Uterus (tissue), 4 donors: ENCODE data around the gene SLC35F5. TPM values are rescaled to one million over a fixed set of nuclear protein-coding genes. Genes with fewer than 3 reads are reported as not detected.
"Not testable (repeated sequence)": the region's sequence is repeated elsewhere in the genome, so short reads cannot be mapped to it uniquely, and the experiment has no call there.

ENCODE experiments used
- DNase-seq, 2 donors: peaks; one replicate each; pipeline ENCODE4 v3.0.0-alpha.2; 2019 to 2020
- H3K27ac ChIP-seq, 2 donors: fragments of 200-600 bp; sonication (generic); 1 replicate in 1 of 2; 2 replicates in 1 of 2; pipeline ENCODE4 v1.5.1; 2016 to 2018
- H3K27me3 ChIP-seq, 2 donors: fragments of 200-600 bp; sonication (generic); one replicate each; pipeline ENCODE4 v1.5.1; 2018 to 2019; ENCODE audit warnings: control low read depth in 1 of 2
- H3K36me3 ChIP-seq, 2 donors: fragments of 200-600 bp; sonication (generic); one replicate each; pipeline ENCODE4 v1.5.1; 2019; ENCODE audit warnings: control low read depth in 1 of 2
- H3K4me1 ChIP-seq, 2 donors: fragments of 200-600 bp; sonication (generic); one replicate each; pipeline ENCODE4 v1.5.1; 2018 to 2019; ENCODE audit warnings: control low read depth in 1 of 2
- H3K4me3 ChIP-seq, 2 donors: fragments of 200-600 bp; sonication (generic); 1 replicate in 1 of 2; 2 replicates in 1 of 2; pipeline ENCODE4 v1.5.1; 2018 to 2019; ENCODE audit warnings: mild to moderate bottlenecking in 1 of 2
- H3K9me3 ChIP-seq, 2 donors: fragments of 200-600 bp; sonication (generic); one replicate each; pipeline ENCODE4 v1.5.1; 2019; ENCODE audit warnings: control low read depth in 1 of 2
- CTCF ChIP-seq, 4 experiments: fragments of 200-600 bp in 2 of 4; fragments of 450-650 bp in 2 of 4; sonication (generic) in 2 of 4; IDR thresholded peaks; one replicate each; pipeline ENCODE4 v1.5.1; 2016 to 2019; ENCODE audit warnings: antibody characterized with exemption in 4 of 4, mild to moderate bottlenecking in 2 of 4, moderate library complexity in 1 of 4
- POLR2A ChIP-seq, 2 donors: fragments of 450-650 bp; IDR thresholded peaks; one replicate each; pipeline ENCODE4 v1.6.1; 2016; ENCODE audit warnings: antibody characterized with exemption in 2 of 2, mild to moderate bottlenecking in 1 of 2, moderate library complexity in 1 of 2
- intact Hi-C: fragments of 100-400 bp; cut with DNase I; formaldehyde crosslinking; loops from one replicate; pipeline ENCODE4 v1.15.1; 2023; ENCODE audit warnings: low total_unique reads
- total RNA-seq, 4 donors: library from RNA; depleted of rRNA in 3 of 4; stranded (reverse); fragments of >200 nt in 3 of 4; gene quantifications; one replicate each; pipeline versions ENCODE4 v1.1.0 to v1.2.4, GENCODE V29; 2014 to 2023
- donor health status: DM: yes; HTN: yes; CAD: no.

The SLC35F5 gene
- total RNA-seq, 4 donors from 2014 or later, result 66.6 to 202 (median 139) TPM

DNA sequence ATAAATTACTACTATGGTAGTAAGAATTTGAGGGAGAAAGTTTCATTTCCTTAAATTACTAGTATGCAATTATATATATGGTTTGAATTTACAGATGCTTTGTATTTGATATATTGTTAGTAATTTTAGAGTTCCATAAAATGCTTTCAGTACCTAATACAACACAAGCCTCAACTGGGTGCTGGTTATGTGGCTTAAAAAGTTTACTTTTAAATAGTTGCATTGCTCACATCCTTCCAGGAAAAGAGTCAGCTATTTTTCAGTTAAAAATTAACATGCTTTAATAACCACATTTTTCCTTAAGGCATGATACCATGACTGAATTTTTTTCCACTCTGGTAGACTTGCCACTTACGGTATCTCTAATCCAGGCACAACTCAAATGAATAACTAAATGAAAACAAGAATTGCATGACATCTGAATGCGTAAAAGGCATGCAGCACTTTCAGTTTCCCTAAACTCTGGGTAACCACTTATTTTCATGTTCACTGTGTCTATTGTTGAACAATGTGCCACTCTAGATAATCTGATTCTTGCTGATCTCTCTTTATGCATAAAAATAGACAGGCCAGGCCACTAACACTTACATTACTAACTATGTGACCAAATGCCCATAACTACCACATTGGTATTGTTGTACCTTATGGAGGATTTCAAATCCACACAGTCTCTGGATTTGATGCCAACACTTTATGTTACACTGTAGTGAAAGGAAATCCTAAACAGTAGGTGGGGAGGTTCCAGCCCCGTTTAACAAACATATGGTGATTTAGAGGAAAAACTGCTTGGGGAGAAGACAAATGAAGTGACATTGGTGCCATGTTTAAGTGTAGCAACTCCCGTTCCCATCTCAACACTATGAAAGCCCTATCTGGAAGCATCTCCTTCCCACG lies 35.5 kb upstream of the SLC35F5 start:
- no peak for TF ChIP-seq CTCF (IDR thresholded peaks at IDR 0.05)
- TF ChIP-seq POLR2A (IDR thresholded peaks at IDR 0.05), result no peak
- no peaks in the 10 kb centered on the region for H3K4me1 ChIP-seq
- H3K27ac ChIP-seq, result no peak overlapping the region
- no peaks in the 10 kb centered on the region for H3K9me3 ChIP-seq
- H3K4me3 ChIP-seq, result no peak overlapping the region
- intact Hi-C loops, result no loop called here
- H3K36me3 ChIP-seq, result no peaks in the 10 kb centered on the region
- DNase-seq, result no peak
- H3K27me3 ChIP-seq, result no peaks in the 10 kb centered on the region

DNA sequence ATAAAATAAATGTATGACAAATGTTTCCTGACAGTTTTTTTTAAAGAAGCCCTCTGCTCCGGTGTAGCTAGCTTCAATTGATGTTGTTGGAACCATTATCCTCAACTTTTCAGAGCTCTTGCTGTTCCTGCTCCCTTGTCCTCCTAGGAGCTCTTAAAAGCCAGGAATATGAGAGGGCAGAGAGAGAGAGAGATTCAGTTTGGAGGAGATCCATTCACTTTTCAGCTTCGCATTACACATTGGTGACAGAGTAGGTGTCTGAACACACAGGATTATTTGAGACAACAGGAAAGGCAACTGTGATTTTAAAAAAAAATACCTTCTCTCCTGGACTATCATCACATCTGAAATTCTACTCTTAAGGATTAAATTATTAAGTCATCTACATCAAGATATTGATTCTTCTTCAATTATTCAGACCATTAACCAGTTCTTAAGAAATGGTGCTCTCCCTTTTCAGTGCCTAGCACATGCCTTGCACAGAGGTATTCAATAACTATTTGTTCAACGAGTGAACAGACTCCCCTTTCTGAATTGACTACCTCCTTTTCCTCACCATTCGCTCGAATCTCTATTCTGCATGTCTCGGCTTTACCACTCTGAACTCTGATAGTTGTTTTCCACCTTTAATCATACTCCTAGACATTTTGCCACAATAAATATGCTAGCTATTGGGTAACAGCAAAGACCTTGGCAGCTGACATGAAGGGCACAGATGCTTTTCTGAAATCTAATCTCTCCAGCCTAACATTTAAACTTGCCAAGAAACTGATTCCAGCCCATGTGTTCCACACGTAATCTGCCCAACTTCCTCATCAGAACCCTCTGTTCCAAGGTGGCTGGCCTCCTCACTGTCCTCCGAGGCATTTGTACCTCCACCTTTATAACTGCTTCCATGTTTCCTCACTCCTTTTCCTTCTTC lies 28.6 kb upstream of the SLC35F5 start:
- no peak for DNase-seq
- TF ChIP-seq CTCF (IDR thresholded peaks at IDR 0.05), result no peak
- TF ChIP-seq POLR2A (IDR thresholded peaks at IDR 0.05), result no peak
- H3K9me3 ChIP-seq, result no peaks in the 10 kb centered on the region
- no peaks in the 10 kb centered on the region for H3K27me3 ChIP-seq
- intact Hi-C loops, result no loop called here
- H3K36me3 ChIP-seq, result no peaks in the 10 kb centered on the region
- H3K27ac ChIP-seq, result no peak overlapping the region
- H3K4me1 ChIP-seq, result no peaks in the 10 kb centered on the region
- no peak overlapping the region for H3K4me3 ChIP-seq

DNA sequence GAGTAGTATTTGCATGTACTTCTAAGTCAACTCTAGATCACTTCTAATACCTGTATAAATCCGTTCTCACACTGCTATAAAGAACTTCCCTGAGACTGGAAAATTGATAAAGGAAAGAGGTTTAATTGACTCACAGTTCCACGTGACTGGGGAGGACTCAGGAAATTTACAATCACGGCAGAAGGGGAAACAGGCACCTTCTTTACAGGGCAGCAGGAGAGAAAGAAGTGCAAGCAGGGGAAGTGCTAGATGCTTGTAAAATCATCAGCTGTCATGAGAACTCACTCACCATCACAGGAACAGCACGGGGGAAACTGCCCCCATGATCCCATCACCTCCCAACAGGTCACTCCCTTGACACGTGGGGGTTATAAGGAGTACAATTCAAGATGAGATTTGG lies 24.0 kb upstream of the SLC35F5 start:
- no peaks in the 10 kb centered on the region for H3K9me3 ChIP-seq
- no peak for DNase-seq
- no peaks in the 10 kb centered on the region for H3K36me3 ChIP-seq
- intact Hi-C loops, result no loop called here
- H3K4me1 ChIP-seq, result no peaks in the 10 kb centered on the region
- no peak overlapping the region for H3K4me3 ChIP-seq
- H3K27ac ChIP-seq, result no peak overlapping the region
- TF ChIP-seq CTCF (IDR thresholded peaks at IDR 0.05) (no peak), POLR2A (IDR thresholded peaks at IDR 0.05) (no peak)
- H3K27me3 ChIP-seq, result no peaks in the 10 kb centered on the region

DNA sequence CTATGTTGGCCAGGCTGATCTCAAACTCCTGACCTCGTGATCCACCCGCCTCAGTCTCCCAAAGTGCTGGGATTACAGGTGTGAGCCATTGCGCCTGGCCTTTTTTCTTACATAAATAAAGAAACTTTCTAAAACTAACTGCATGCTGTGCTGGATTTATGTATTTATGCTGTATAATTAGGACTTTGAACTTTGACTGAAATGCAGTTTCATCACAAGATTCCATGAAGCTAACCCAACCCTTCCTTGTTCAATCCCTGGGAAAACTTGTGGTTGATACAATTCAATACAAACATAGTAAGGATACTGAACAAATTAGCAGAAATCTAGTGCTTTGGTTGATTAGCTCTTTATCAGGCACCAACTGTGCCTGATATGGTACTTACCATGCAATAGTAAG lies 20.9 kb upstream of the SLC35F5 start:
- TF ChIP-seq CTCF (IDR thresholded peaks at IDR 0.05) (no peak), POLR2A (IDR thresholded peaks at IDR 0.05) (no peak)
- H3K4me3 ChIP-seq, result no peak overlapping the region
- intact Hi-C loops, result no loop called here
- DNase-seq, result no peak
- no peak overlapping the region for H3K27ac ChIP-seq
- H3K4me1 ChIP-seq, result no peaks in the 10 kb centered on the region
- H3K27me3 ChIP-seq, result no peaks in the 10 kb centered on the region
- H3K9me3 ChIP-seq, result no peaks in the 10 kb centered on the region
- H3K36me3 ChIP-seq, result no peaks in the 10 kb centered on the region

DNA sequence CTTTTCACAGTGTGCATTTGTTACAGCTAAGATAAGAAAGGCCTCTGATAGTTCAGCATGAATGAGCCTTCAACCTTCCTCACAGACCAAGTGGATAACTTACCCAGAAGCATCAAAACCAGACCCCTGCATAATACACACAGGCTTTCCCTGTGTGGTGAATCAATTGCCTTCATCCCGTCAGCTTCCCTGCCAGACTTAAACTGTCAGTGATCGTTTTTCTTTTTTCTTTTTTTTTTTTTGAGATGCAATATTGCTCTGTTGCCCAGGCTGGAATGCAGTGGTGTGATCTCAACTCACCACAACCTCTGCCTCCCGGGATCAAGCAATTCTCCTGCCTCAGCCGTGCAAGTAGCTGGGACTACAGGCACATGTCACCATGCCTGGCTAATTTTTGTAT lies 20.5 kb upstream of the SLC35F5 start:
- DNase-seq, result no peak
- Histone ChIP-seq H3K27me3 (no peaks in the 10 kb centered on the region), H3K36me3 (no peaks in the 10 kb centered on the region), H3K9me3 (no peaks in the 10 kb centered on the region), H3K27ac (no peak overlapping the region), H3K4me1 (no peaks in the 10 kb centered on the region), H3K4me3 (no peak overlapping the region)
- intact Hi-C loops, result no loop called here
- TF ChIP-seq POLR2A (IDR thresholded peaks at IDR 0.05), result no peak
- no peak for TF ChIP-seq CTCF (IDR thresholded peaks at IDR 0.05)

- H3K4me1 ChIP-seq, H3K27me3 ChIP-seq, H3K36me3 ChIP-seq, H3K27ac ChIP-seq, DNase-seq, H3K4me3 ChIP-seq, intact Hi-C loops, H3K9me3 ChIP-seq: not testable (repeated sequence)
Measured at GRCh38 chr2:113774616-113775015, 18.2 kb upstream of the SLC35F5 start.
